HCT116 (cell line): ENCODE data around the gene PRR5L. TPM values are rescaled to one million over a fixed set of nuclear protein-coding genes. Genes with fewer than 3 reads are reported as not detected.

Source experiments
- ATAC-seq: fragments of 200-7000 bp; cut with Tn5 transposase; 2 replicates; pipeline ENCODE4 v1.9.1; 2020; ENCODE audit warnings: mild to moderate bottlenecking, moderate library complexity
- BruUV-seq: library from RNA; stranded (reverse); fragments of 400-500 nt; replicated peaks from 2 replicates; lab custom pipeline; 2021; lab: Mats Ljungman, UMichigan
- CTCF ChIA-PET: fragments of 300-600 bp; sonication (Branson Sonifier 250); formaldehyde crosslinking; loops from one replicate; lab custom pipeline; 2021; ENCODE audit warnings: antibody characterized with exemption; lab: Charles Lee
- POLR2A ChIA-PET: fragments of 300-600, 350-600 bp; sonication (Branson Sonifier 250); formaldehyde crosslinking; loops from one replicate; lab custom pipeline; 2021; ENCODE audit warnings: antibody characterized with exemption; lab: Charles Lee
- RAD21 ChIA-PET, 2 experiments: fragments of 300-600 bp; sonication (Branson Sonifier 250); formaldehyde crosslinking; loops; one replicate each; lab custom pipeline; 2023; ENCODE audit warnings: low total read pairs in 2 of 2; ENCODE audit not compliant: uncharacterized antibody in 2 of 2, unreplicated experiment in 2 of 2, low non-redundant PET in 1 of 2; lab: Charles Lee
- DNase-seq: peaks from one replicate; pipeline ENCODE4 v3.0.0-alpha.2; 2010; ENCODE audit warnings: low read depth, low spot score
- H2AFZ ChIP-seq: fragments of 200-600 bp; shearing (Covaris generic), sonication (generic); 2 replicates; pipeline ENCODE4 v1.6.1; 2017; ENCODE audit warnings: low read depth, mixed run types, mixed read lengths, antibody characterized with exemption, low read length; ENCODE audit not compliant: poor library complexity, severe bottlenecking
- H3K27ac ChIP-seq: 2 replicates; pipeline ENCODE4 v1.5.1; 2012; ENCODE audit warnings: low read depth, low read length
- H3K27me3 ChIP-seq: fragments of 200-600 bp; sonication (generic); 2 replicates; pipeline ENCODE4 v1.6.1; 2016; ENCODE audit warnings: mixed run types, low read length, mixed read lengths; ENCODE audit not compliant: insufficient read depth
- H3K36me3 ChIP-seq, 2 experiments: fragments of 200-500 bp in 1 of 2; fragments of 200-600 bp in 1 of 2; sonication (Bioruptor generic) in 1 of 2; sonication (generic) in 1 of 2; 2 replicates each; pipeline versions ENCODE4 v1.5.1 to v1.6.1; 2014 to 2016; ENCODE audit warnings: low read length in 2 of 2, inconsistent platforms in 1 of 2, mixed read lengths in 1 of 2, mixed run types in 1 of 2; ENCODE audit not compliant: insufficient read depth in 2 of 2, control insufficient read depth in 1 of 2
- H3K4me1 ChIP-seq, 2 experiments: fragments of 200-600 bp in 1 of 2; sonication (generic) in 1 of 2; 2 replicates each; pipeline versions ENCODE4 v1.5.1 to v1.6.1; 2012 to 2017; ENCODE audit warnings: low read length in 2 of 2, inconsistent platforms in 1 of 2, mild to moderate bottlenecking in 1 of 2, mixed read lengths in 1 of 2, mixed run types in 1 of 2, moderate library complexity in 1 of 2; ENCODE audit not compliant: insufficient read depth in 2 of 2, control insufficient read depth in 1 of 2
- H3K4me2 ChIP-seq: fragments of 200-600 bp; sonication (generic); 2 replicates; pipeline ENCODE4 v1.6.1; 2017; ENCODE audit warnings: mixed run types, low read length, mixed read lengths
- H3K4me3 ChIP-seq, 2 experiments: fragments of 200-600 bp in 1 of 2; sonication (generic) in 1 of 2; replicated peaks in 1 of 2; 2 replicates each; pipeline ENCODE4 v1.5.1; 2011 to 2016; ENCODE audit warnings: low read length in 2 of 2, control low read depth in 1 of 2, low read depth in 1 of 2, mild to moderate bottlenecking in 1 of 2, mixed read lengths in 1 of 2, mixed run types in 1 of 2
- H3K79me2 ChIP-seq: fragments of 200-600 bp; sonication (generic); 2 replicates; pipeline ENCODE4 v1.6.1; 2017; ENCODE audit warnings: mild to moderate bottlenecking, mixed run types, low read length, moderate library complexity, mixed read lengths; ENCODE audit not compliant: insufficient read depth
- H3K9ac ChIP-seq: fragments of 200-600 bp; sonication (generic); 2 replicates; pipeline ENCODE4 v1.6.1; 2016; ENCODE audit warnings: low read length, mixed read lengths
- H3K9me2 ChIP-seq: fragments of 200-600 bp; sonication (generic), shearing (Covaris generic); 2 replicates; pipeline ENCODE4 v1.6.1; 2017; ENCODE audit warnings: mixed run types, mild to moderate bottlenecking, moderate library complexity; ENCODE audit not compliant: insufficient read depth
- H3K9me3 ChIP-seq, 2 experiments: fragments of 200-500 bp in 1 of 2; fragments of 200-600 bp in 1 of 2; sonication (Bioruptor generic) in 1 of 2; sonication (generic) in 1 of 2; 2 replicates each; pipeline ENCODE4 v1.6.1; 2014 to 2017; ENCODE audit warnings: low read length in 2 of 2, mixed read lengths in 2 of 2, inconsistent platforms in 1 of 2, low read depth in 1 of 2, mild to moderate bottlenecking in 1 of 2, mixed run types in 1 of 2, moderate library complexity in 1 of 2; ENCODE audit not compliant: control insufficient read depth in 1 of 2, insufficient read depth in 1 of 2
- H4K20me1 ChIP-seq: fragments of 200-600 bp; sonication (generic), shearing (Covaris generic); 2 replicates; pipeline ENCODE4 v1.6.1; 2017; ENCODE audit warnings: mixed run types, mild to moderate bottlenecking, moderate library complexity; ENCODE audit not compliant: insufficient read depth
- ATF3 ChIP-seq: IDR thresholded peaks from 2 replicates; pipeline ENCODE4 v1.6.1; 2012
- CTCF ChIP-seq, 3 experiments: fragments of 200-600 bp in 1 of 3; sonication (generic) in 1 of 3; IDR thresholded peaks in 2 of 3; conservative IDR thresholded peaks in 1 of 3; 2 replicates each; pipeline ENCODE4 v1.5.1; 2012 to 2017; ENCODE audit warnings: low read depth in 2 of 3, low read length in 2 of 3, antibody characterized with exemption in 1 of 3, borderline replicate concordance in 1 of 3, control low read depth in 1 of 3, mild to moderate bottlenecking in 1 of 3, mixed read lengths in 1 of 3, mixed run types in 1 of 3, moderate library complexity in 1 of 3; ENCODE audit not compliant: insufficient read depth in 1 of 3
- EGR1 ChIP-seq: IDR thresholded peaks from 2 replicates; pipeline ENCODE4 v1.6.1; 2012; ENCODE audit warnings: low read depth
- ELF1 ChIP-seq: IDR thresholded peaks from 2 replicates; pipeline ENCODE4 v1.6.1; 2012; ENCODE audit warnings: low read depth, borderline replicate concordance
- EZH2 ChIP-seq: fragments of 200-600 bp; sonication (generic); IDR thresholded peaks from 2 replicates; pipeline ENCODE4 v1.6.1; 2017; ENCODE audit warnings: antibody characterized with exemption, mixed run types
- FOSL1 ChIP-seq: IDR thresholded peaks from 2 replicates; pipeline ENCODE4 v1.6.1; 2012; ENCODE audit warnings: low read depth
- MAX ChIP-seq: IDR thresholded peaks from 2 replicates; pipeline ENCODE4 v1.6.1; 2012
- POLR2A ChIP-seq: IDR thresholded peaks from 2 replicates; pipeline ENCODE4 v1.7.0; 2011; ENCODE audit warnings: borderline replicate concordance; ENCODE audit not compliant: insufficient read depth, insufficient read length; ENCODE audit errors: extremely low read depth
- POLR2AphosphoS5 ChIP-seq: IDR thresholded peaks from 2 replicates; pipeline ENCODE4 v1.6.1; 2011; ENCODE audit warnings: mild to moderate bottlenecking, low read depth, low read length, moderate library complexity
- REST ChIP-seq: IDR thresholded peaks from 2 replicates; pipeline ENCODE4 v1.6.1; 2012; ENCODE audit warnings: low read depth
- SIN3A ChIP-seq: IDR thresholded peaks from 2 replicates; pipeline ENCODE4 v1.6.1; 2012; ENCODE audit warnings: low read depth
- SRF ChIP-seq: IDR thresholded peaks from 2 replicates; pipeline ENCODE4 v1.6.1; 2012; ENCODE audit warnings: low read depth
- YY1 ChIP-seq: IDR thresholded peaks from 2 replicates; pipeline ENCODE4 v1.6.1; 2011; ENCODE audit warnings: low read length, low read depth, moderate library complexity, mild to moderate bottlenecking; ENCODE audit not compliant: insufficient replicate concordance; ENCODE audit errors: extremely low read depth
- ZBTB33 ChIP-seq: IDR thresholded peaks from 2 replicates; pipeline ENCODE4 v1.6.1; 2011; ENCODE audit warnings: mild to moderate bottlenecking, low read length, moderate library complexity; ENCODE audit not compliant: insufficient replicate concordance; ENCODE audit errors: extremely low read depth
- ZFX ChIP-seq: fragments of 450-650 bp; IDR thresholded peaks from 2 replicates; pipeline ENCODE4 v1.6.1; 2017
- ZNF274 ChIP-seq: fragments of 200-500 bp; sonication (Bioruptor generic); IDR thresholded peaks from 2 replicates; pipeline ENCODE4 v1.6.1; 2014; ENCODE audit warnings: mild to moderate bottlenecking, low read depth, low read length, inconsistent platforms
- intact Hi-C: fragments of 100-400 bp; cut with micrococcal nuclease; formaldehyde crosslinking; loops from 2 replicates; pipeline ENCODE4 v1.10.0; 2022
- total RNA-seq: library from RNA; stranded (reverse); gene quantifications from one replicate; pipeline ENCODE4 v1.2.1, GENCODE V29; 2021; ENCODE audit not compliant: unreplicated experiment

PRR5L gene
- total RNA-seq, 1 experiment from 2014 or later: 0.47 TPM

- no peaks in the 10 kb centered on the region for H3K79me2 ChIP-seq
- no TSS peak for BruUV-seq
- H3K36me3 ChIP-seq: no peaks in the 10 kb centered on the region
- TF ChIP-seq ZFX (no peak), REST (no peak), EGR1 (no peak), ELF1 (no peak), CTCF (IDR thresholded peaks at IDR 0.05 in 2 of 3, conservative IDR thresholded peaks at IDR 0.05 in 1 of 3; ENCODE audit: borderline replicate concordance in 1 of 3, insufficient read depth in 1 of 3, low read depth in 2 of 3, low read length in 2 of 3) (no peak), ZNF274 (no peak), ZBTB33 (no peak), MAX (no peak), POLR2AphosphoS5 (no peak), SRF (no peak), POLR2A (no peak), FOSL1 (no peak), ATF3 (no peak), YY1 (no peak), SIN3A (no peak), EZH2 (no peak)
- peaks cover 14% of the 10 kb centered on the region; the same call in 1 of the 2 replicates for H3K27me3 ChIP-seq
- H3K4me3 ChIP-seq: no peak overlapping the region
- H2AFZ ChIP-seq: no peak overlapping the region
- H3K27ac ChIP-seq: no peak overlapping the region
- ChIA-PET POLR2A (no interaction called here), RAD21 (no interaction called here), CTCF (no interaction called here)
- no peak overlapping the region for H3K4me2 ChIP-seq
- ATAC-seq (no peak), DNase-seq (no peak)
- H3K9ac ChIP-seq: no peak overlapping the region
- no peaks in the 10 kb centered on the region for H3K9me2 ChIP-seq
- H4K20me1 ChIP-seq: no peaks in the 10 kb centered on the region
- no peaks in the 10 kb centered on the region for H3K4me1 ChIP-seq
- no peaks in the 10 kb centered on the region for H3K9me3 ChIP-seq
- intact Hi-C loops: no loop called here
Measured at GRCh38 chr11:36394926-36395325, 98.8 kb downstream of the PRR5L start.
